GM12878 (cell line): ENCODE data around the gene SUFU. TPM values are rescaled to one million over a fixed set of nuclear protein-coding genes. Genes with fewer than 3 reads are reported as not detected.

Source experiments
- ATAC-seq: fragments of 200-7000 bp; cut with Tn5 transposase; 3 replicates; pipeline ENCODE4 v1.9.1; 2020; ENCODE audit warnings: mild to moderate bottlenecking, moderate library complexity
- BruUV-seq: library from RNA; stranded (reverse); fragments of 400-500 nt; replicated peaks from 2 replicates; lab custom pipeline; 2021; lab: Mats Ljungman, UMichigan
- CTCF ChIA-PET: fragments of 300-600 bp; sonication (Branson Sonifier 250); formaldehyde crosslinking; extraction: SDS; loops from one replicate; lab custom pipeline; 2021; ENCODE audit warnings: inconsistent platforms; lab: Yijun Ruan, JAX
- POLR2A ChIA-PET: fragments of 350-600 bp; formaldehyde crosslinking; extraction: SDS; loops from one replicate; lab custom pipeline; 2021; ENCODE audit warnings: inconsistent platforms; lab: Charles Lee
- RAD21 ChIA-PET: fragments of 300-600 bp; sonication (Branson Sonifier 250); formaldehyde crosslinking; loops from one replicate; lab custom pipeline; 2023; ENCODE audit warnings: antibody characterized with exemption; ENCODE audit not compliant: unreplicated experiment; lab: Charles Lee
- SMC1A ChIA-PET: fragments of 300-600 bp; sonication (Branson Sonifier 250); formaldehyde crosslinking; loops from one replicate; lab custom pipeline; 2023; ENCODE audit not compliant: unreplicated experiment, uncharacterized antibody; lab: Charles Lee
- DNase-seq: peaks from one replicate; pipeline ENCODE4 v3.0.0-alpha.2; 2011; ENCODE audit warnings: low read depth, low spot score
- FAIRE-seq: peaks from 3 replicates; lab custom pipeline; 2011; peaks lifted over from hg19 to GRCh38; lab: Jason Lieb, UNC
- H2AFZ ChIP-seq: 2 replicates; pipeline ENCODE4 v1.6.0; 2011; ENCODE audit warnings: low read depth, low read length, control low read depth; ENCODE audit not compliant: control insufficient read depth
- H3K27ac ChIP-seq: 2 replicates; pipeline ENCODE4 v1.5.1; 2011; ENCODE audit warnings: control low read depth; ENCODE audit not compliant: control insufficient read depth, insufficient read depth
- H3K27me3 ChIP-seq, 2 experiments: replicated peaks in 1 of 2; 2 replicates each; pipeline versions ENCODE4 v1.6.0 to v1.6.1; 2011; ENCODE audit warnings: low read length in 1 of 2; ENCODE audit not compliant: control insufficient read depth in 2 of 2, insufficient read depth in 2 of 2
- H3K36me3 ChIP-seq, 2 experiments: 2 replicates each; pipeline ENCODE4 v1.5.1; 2011; ENCODE audit warnings: low read length in 1 of 2; ENCODE audit not compliant: control insufficient read depth in 2 of 2, insufficient read depth in 2 of 2
- H3K4me1 ChIP-seq: 2 replicates; pipeline ENCODE4 v1.6.1; 2011; ENCODE audit warnings: mild to moderate bottlenecking, low read length, moderate library complexity, mixed read lengths; ENCODE audit not compliant: control insufficient read depth, insufficient read depth
- H3K4me2 ChIP-seq: 2 replicates; pipeline ENCODE4 v1.6.0; 2011; ENCODE audit warnings: control low read depth; ENCODE audit not compliant: control insufficient read depth, insufficient read depth
- H3K4me3 ChIP-seq: fragments of 200-600 bp; sonication (generic); 2 replicates; pipeline ENCODE4 v1.5.1; 2016
- H3K79me2 ChIP-seq: 2 replicates; pipeline ENCODE4 v1.6.0; 2011; ENCODE audit warnings: low read length; ENCODE audit not compliant: control insufficient read depth, insufficient read depth
- H3K9ac ChIP-seq: 2 replicates; pipeline ENCODE4 v1.8.0; 2011; ENCODE audit warnings: low read length, control low read depth, mixed read lengths; ENCODE audit not compliant: control insufficient read depth, insufficient read depth
- H3K9me3 ChIP-seq: replicated peaks from 3 replicates; pipeline ENCODE4 v1.5.1; 2011; ENCODE audit warnings: mild to moderate bottlenecking, low read length; ENCODE audit not compliant: control insufficient read depth, insufficient read depth
- H4K20me1 ChIP-seq: 2 replicates; pipeline ENCODE4 v1.6.0; 2011; ENCODE audit not compliant: control insufficient read depth, insufficient read depth
- ATF7 ChIP-seq: fragments of 450-650 bp; IDR thresholded peaks from 2 replicates; pipeline ENCODE4 v1.6.1; 2016; ENCODE audit warnings: low read depth, mild to moderate bottlenecking
- NKRF ChIP-seq: fragments of 450-650 bp; conservative IDR thresholded peaks from 2 replicates; pipeline ENCODE4 v1.6.1; 2017; ENCODE audit warnings: mild to moderate bottlenecking, moderate library complexity
- POLR2AphosphoS2 ChIP-seq: IDR thresholded peaks from 2 replicates; pipeline ENCODE4 v1.6.1; 2011; ENCODE audit warnings: low read depth, mild to moderate bottlenecking, low read length, improper control_type of control experiment, moderate library complexity
- REST ChIP-seq: IDR thresholded peaks from 2 replicates; pipeline ENCODE4 v1.6.1; 2012; ENCODE audit warnings: mild to moderate bottlenecking, low read depth, low read length
- TCF7 ChIP-seq: IDR thresholded peaks from 2 replicates; pipeline ENCODE4 v1.6.1; 2014; ENCODE audit warnings: antibody characterized with exemption, borderline replicate concordance
- YY1 ChIP-seq: IDR thresholded peaks from 2 replicates; pipeline ENCODE4 v1.6.1; 2011; ENCODE audit warnings: low read depth, mild to moderate bottlenecking, low read length
- ZBED1 ChIP-seq: IDR thresholded peaks from 2 replicates; pipeline ENCODE4 v1.6.1; 2016; ENCODE audit warnings: borderline replicate concordance
- WGBS: methylation state at CpG from one replicate; pipeline ENCODE4 v1.1.6; 2016; ENCODE audit warnings: low lambda C conversion rate; ENCODE audit not compliant: insufficient replicate concordance, insufficient coverage; ENCODE audit errors: missing lambda C conversion rate; 5-methylcytosine and 5-hydroxymethylcytosine counted together
- in situ Hi-C: fragments of 300-500 bp; cut with MboI; formaldehyde crosslinking; loops from 9 replicates; pipeline ENCODE4 v1.14.3; 2018; ENCODE audit warnings: mixed read lengths
- intact Hi-C: fragments of 100-400 bp; cut with micrococcal nuclease; formaldehyde crosslinking; loops from one replicate; pipeline ENCODE4 v1.14.2; 2022; ENCODE audit not compliant: unreplicated experiment
- polyA plus RNA-seq, 11 experiments: library from polyadenylated mRNA; depleted of rRNA in 4 of 11; unstranded in 6 of 11; stranded (reverse) in 5 of 11; fragments of >200 nt; fragmentation: Nextera tagmentation in 4 of 11; fragmentation: Illumina TruSeq in 1 of 11; extraction: Ambion mirVana in 4 of 11; extraction: Trizol in 1 of 11; gene quantifications; 1 replicate in 1 of 11; 2 replicates in 10 of 11; pipeline versions ENCODE4 v1.2.1 to v1.2.3, GENCODE V29; 2011 to 2016; ENCODE audit warnings: inconsistent platforms in 2 of 11, missing spikeins in 2 of 11, low read depth in 1 of 11
- total RNA-seq, 4 experiments: library from RNA; depleted of rRNA in 3 of 4; stranded (reverse); fragments of >200 nt in 3 of 4; fragmentation: Illumina TruSeq in 1 of 4; extraction: Trizol in 1 of 4; gene quantifications; 2 replicates each; pipeline versions ENCODE4 v1.2.1 to v1.2.3, GENCODE V29; 2013 to 2021

The SUFU gene
- total and polyA plus RNA-seq, 10 of the 15 experiments (the other 5 are each of a cell fraction or from before 2014, with no cell fraction given), result 0.68 to 7.7 (median 2.4) TPM

DNA sequence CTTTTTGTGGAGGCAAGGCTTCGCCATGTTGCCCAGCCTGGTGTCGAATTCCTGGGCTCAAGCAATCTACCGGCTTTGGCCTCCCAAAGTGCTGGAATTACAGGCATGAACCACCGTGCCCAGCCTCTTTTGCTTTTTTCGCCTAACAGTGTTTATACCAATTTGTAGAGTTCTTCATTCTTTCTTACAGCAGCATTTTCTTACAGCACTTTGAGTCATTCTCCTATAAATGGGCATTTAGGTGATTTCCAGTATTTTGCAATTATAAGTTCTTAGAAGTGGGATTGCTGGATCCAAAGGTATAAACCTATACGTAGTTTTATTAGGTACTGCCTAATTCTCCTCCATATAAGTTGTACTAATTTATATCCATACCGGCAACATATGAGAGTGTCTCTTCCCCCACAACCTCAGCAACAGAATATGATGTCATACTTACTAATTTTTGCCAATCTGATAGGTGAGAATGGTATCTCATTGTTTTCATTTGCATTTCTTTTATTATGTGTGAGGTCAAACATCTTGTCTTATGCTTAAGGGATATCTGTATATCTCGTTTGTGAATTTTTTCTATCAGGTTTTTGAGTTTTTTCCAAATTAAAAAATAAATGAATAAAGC, 39.1 kb downstream of the SUFU start:
- in situ Hi-C loops, result no loop called here
- SMC1A ChIA-PET, result interaction anchor here (1.0 kb wide), 1 partner anchor 39 kb away, joined by 4 read pairs; the partner anchor contains the start of gene SUFU
- no peak for TF ChIP-seq POLR2AphosphoS2
- no peak for TF ChIP-seq TCF7
- TF ChIP-seq REST, result no peak
- peak; percentile 69 for TF ChIP-seq ATF7
- no peak for TF ChIP-seq ZBED1
- TF ChIP-seq YY1, result no peak
- no peak for TF ChIP-seq NKRF
- TF ChIP-seq, all 136 proteins: peak for 1
- no peak overlapping the region for H3K4me2 ChIP-seq
- peaks cover 11% of the 10 kb centered on the region for H3K4me1 ChIP-seq
- no peak overlapping the region for H2AFZ ChIP-seq
- H3K27ac ChIP-seq, result no peak overlapping the region
- H3K9me3 ChIP-seq, result no peaks in the 10 kb centered on the region
- ChIA-PET CTCF (no interaction called here), RAD21 (no interaction called here), POLR2A (interaction anchor here (1.2 to 1.4 kb wide), 2 partner anchors 20 to 38 kb away, joined by 5 to 6 read pairs; no protein-coding TSS in a partner anchor)
- H3K4me3 ChIP-seq, result no peak overlapping the region
- DNase-seq (no peak), FAIRE-seq (no peak), ATAC-seq (no peak)
- BruUV-seq, result no TSS peak
- H4K20me1 ChIP-seq, result no peaks in the 10 kb centered on the region
- no peak overlapping the region for H3K9ac ChIP-seq
- intact Hi-C loops, result no loop called here
- H3K27me3 ChIP-seq, result no peaks in the 10 kb centered on the region
- no peaks in the 10 kb centered on the region for H3K36me3 ChIP-seq
- 74% methylated on average over 8 of the region's 8 CpGs for WGBS
- H3K79me2 ChIP-seq, result no peaks in the 10 kb centered on the region
